DMS 273 (cell line): Measurements from ENCODE around the gene GRIA2.

Source experiments
- DNase-seq: peaks from one replicate; lab custom pipeline; 2025; ENCODE audit not compliant: unreplicated experiment; lab: John Stamatoyannopoulos, UW

Gene GRIA2

DNA sequence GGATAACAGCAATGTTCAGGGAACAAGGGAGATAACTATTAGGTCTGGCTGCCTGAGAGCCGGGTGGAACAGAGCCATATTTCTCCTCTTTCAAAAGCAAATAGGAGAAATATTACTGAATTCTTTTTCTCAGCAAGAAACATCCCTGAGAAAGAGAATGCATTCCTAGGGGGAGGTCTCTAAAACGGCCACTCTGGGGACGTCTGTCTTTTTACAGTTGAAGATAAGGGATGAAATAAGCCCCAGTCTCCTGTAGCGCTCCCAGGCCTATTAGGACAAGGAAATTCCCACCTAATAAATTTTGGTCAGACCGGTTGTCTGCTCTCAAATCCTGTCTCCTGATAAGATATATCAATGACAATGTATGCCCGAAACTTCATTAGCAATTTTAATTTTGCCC lies 37.6 kb downstream of the GRIA2 start:
- peak; percentile 1 for DNase-seq

GRCh38 chr4:157265281-157265680 lies 44.8 kb downstream of the GRIA2 start:
- peak; percentile 87 for DNase-seq

- no peak for DNase-seq
Observed at GRCh38 chr4:157270108-157270507, 49.6 kb downstream of the GRIA2 start.

GRCh38 chr4:157270552-157270951 lies 50.0 kb downstream of the GRIA2 start:
- DNase-seq, result no peak

DNA sequence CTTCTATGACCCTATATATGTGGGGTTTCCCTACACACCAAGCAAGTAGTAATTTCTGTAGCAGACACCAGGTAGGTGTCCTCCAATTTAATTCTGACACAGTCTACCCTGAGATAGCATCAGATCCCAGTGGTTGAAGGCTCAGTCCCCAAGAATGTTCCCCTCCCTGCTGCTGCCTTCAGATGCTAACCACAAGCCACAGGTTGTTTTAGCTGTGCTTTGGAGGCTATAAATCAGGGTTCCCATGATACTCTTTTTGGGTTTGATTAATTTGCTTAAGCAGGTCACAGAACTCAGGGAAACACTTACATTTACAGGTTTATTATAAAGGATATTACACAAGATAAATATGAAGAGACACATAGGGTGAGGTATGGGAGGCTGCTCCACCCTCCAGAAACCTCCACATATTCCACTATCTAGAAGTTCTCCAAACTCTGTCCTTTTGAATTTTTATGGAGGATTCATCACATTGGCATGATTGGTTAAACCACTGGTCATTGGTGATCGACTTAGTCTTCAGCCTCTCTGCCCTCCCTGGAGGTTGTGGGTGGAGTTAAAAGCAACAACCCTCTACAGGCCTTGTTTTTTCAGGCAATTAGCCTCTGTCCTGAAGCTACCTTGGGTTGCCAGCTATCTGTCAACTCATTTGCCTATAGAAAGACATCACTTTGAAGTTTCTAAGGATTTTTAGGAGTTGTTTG lies 50.8 kb downstream of the GRIA2 start:
- DNase-seq, result no peak

GRCh38 chr4:157280673-157281072 lies 60.1 kb downstream of the GRIA2 start:
- no peak for DNase-seq

- no peak for DNase-seq
Observed at GRCh38 chr4:157282019-157282418, 61.5 kb downstream of the GRIA2 start.

DNA sequence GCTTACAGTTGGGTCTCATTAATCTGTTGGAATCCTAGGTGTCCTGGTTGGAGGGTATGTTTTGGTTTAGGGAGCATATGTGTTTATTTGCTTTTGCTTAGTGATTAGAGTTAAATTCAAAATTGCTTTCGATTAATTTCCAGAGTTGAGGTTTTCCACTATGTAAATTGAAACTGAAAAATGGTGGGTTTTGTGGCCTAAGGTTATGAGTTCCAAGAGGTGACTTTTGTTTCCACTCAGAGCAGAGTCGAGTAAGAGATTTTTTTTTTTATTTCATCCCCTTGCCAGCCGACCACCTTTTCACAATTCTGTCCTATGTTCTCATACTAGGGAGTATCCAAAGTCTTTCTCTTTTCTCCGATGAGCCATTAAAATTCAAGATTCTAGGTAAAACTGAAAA lies 66.9 kb downstream of the GRIA2 start:
- DNase-seq, result no peak

DNA sequence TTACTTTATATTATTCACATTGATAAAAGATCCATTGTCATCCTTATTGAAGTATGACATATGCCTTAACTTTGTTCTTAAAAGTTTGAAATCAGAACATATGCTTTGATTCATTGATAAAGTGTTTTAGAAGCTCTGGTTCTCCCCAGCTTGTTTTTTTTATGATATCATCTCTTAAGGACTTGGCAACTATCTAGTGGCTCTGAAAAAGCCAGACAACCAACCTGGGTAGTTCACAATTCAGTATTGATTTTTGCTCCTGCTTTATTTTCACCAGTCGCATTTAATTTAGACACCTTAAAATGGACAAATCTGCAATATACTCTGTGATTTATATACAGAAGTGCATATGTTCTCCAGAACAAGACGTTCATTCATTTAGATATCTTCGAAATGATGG lies 70.1 kb downstream of the GRIA2 start:
- no peak for DNase-seq

GRCh38 chr4:157291071-157291470 lies 70.5 kb downstream of the GRIA2 start:
- DNase-seq, result peak; percentile 1

- DNase-seq, result no peak
Observed at GRCh38 chr4:157293673-157294072, 73.1 kb downstream of the GRIA2 start.

DNA sequence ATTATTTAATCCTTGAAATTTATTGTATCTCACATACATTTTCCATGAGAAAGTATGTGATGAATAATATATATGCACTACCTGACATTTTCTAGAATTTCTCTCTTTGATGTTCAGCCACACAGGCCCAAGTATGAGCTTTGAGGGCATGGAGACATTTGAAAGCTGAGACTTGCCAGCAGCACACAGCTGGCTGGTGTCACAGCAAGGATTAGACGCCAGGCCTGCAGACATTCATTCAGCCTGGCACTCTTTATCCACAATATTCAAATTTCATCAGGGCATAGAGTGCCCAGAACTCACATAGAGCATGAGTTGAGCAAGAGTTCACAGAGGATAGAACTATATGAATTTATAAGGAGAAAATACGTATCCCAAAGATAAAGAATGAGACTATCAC lies 74.0 kb downstream of the GRIA2 start:
- DNase-seq, result no peak

GRCh38 chr4:157300701-157301100 lies 80.2 kb downstream of the GRIA2 start:
- peak; percentile 69 for DNase-seq

DNA sequence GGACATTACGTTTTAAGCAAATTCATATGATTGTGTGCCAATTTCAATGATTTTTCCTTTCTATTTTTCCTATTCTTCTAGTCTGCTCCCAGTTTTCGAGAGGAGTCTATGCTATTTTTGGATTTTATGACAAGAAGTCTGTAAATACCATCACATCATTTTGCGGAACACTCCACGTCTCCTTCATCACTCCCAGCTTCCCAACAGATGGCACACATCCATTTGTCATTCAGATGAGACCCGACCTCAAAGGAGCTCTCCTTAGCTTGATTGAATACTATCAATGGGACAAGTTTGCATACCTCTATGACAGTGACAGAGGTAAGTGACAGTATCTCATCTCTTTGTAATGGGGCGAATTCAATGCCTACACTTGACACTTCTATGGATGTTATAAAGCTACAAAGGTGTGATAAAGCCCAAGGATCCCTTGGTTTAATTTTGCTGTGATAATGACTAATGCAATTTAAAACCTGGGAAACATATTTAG lies 83.0 kb downstream of the GRIA2 start:
- DNase-seq, result no peak

- DNase-seq, result no peak
Observed at GRCh38 chr4:157304769-157305168, 84.2 kb downstream of the GRIA2 start.

DNA sequence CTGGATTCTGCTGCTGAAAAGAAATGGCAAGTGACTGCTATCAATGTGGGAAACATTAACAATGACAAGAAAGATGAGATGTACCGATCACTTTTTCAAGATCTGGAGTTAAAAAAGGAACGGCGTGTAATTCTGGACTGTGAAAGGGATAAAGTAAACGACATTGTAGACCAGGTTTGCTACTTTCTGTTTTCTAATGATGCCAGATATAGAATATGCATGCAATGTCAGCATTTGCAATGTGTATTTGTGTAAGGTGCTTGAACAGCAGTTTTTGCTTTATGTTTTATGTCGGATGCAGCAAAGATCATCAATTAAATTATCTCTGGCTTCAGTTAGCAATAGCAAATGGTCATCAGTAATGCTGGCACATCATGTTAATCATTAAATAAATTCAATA lies 92.2 kb downstream of the GRIA2 start:
- DNase-seq, result no peak

DNA sequence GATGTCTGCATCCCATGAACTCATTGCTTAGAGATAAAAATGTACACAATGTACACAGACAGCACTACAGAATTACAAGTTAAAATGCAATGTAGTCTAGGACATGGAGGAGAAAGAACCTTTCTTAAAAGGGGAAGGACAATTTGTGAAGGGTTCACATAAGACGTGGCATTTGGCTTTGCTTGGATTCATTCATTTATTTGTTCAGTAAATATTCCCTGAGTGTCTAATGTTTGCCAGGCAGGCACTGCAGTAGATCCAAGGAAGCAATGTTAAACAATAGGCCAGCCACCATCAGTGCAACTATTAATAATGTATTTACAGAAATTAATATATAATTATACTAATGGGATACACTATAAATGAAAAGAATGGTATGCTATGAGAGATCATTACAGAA lies 94.4 kb downstream of the GRIA2 start:
- DNase-seq, result no peak

- no peak for DNase-seq
Observed at GRCh38 chr4:157315968-157316367, 95.4 kb downstream of the GRIA2 start.

- DNase-seq, result no peak
Observed at GRCh38 chr4:157320092-157320491, 99.6 kb downstream of the GRIA2 start.

- DNase-seq, result peak; percentile 0
Observed at GRCh38 chr4:157327666-157328065, 107.1 kb downstream of the GRIA2 start.

DNA sequence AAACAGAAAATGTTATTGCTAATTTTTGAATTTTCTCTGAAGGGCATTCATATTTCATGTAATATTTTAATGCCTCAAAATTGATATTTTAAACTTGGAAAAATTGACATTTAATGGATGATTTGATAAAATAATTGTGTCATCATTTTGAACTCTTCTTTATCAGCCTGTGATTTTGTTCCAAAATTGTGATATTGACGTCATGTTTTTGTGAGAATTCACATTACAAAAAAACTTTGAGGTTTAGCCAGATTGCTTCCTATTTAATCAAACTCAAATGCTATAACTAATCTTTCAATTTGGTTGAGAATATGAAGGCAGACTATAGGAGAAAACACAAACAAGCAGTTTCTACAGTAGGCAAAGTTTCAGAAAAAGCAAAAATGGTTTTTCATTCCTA lies 137.4 kb downstream of the GRIA2 start:
- DNase-seq, result no peak

GRCh38 chr4:157358439-157358838 lies 137.9 kb downstream of the GRIA2 start:
- no peak for DNase-seq

GRCh38 chr4:157358851-157359250 lies 138.3 kb downstream of the GRIA2 start:
- DNase-seq, result no peak
